PC-9 (cell line): Measurements from ENCODE around the gene ITM2B.

Experiments
- EZH2 ChIP-seq: fragments of 200-600 bp; sonication (generic); IDR thresholded peaks from 2 replicates; pipeline ENCODE4 v1.8.0; 2017; ENCODE audit warnings: antibody characterized with exemption, low read depth
- TF ChIP-seq, protein P1 (sequence below): fragments of 200-600 bp; sonication (generic); conservative IDR thresholded peaks from 2 replicates; pipeline ENCODE4 v1.6.1; 2017; ENCODE audit warnings: mixed run types, antibody characterized with exemption, mild to moderate bottlenecking, moderate library complexity

GRCh38 chr13:48194379-48194754, 38.6 kb upstream of the ITM2B start:
- TF ChIP-seq, protein P1, sequence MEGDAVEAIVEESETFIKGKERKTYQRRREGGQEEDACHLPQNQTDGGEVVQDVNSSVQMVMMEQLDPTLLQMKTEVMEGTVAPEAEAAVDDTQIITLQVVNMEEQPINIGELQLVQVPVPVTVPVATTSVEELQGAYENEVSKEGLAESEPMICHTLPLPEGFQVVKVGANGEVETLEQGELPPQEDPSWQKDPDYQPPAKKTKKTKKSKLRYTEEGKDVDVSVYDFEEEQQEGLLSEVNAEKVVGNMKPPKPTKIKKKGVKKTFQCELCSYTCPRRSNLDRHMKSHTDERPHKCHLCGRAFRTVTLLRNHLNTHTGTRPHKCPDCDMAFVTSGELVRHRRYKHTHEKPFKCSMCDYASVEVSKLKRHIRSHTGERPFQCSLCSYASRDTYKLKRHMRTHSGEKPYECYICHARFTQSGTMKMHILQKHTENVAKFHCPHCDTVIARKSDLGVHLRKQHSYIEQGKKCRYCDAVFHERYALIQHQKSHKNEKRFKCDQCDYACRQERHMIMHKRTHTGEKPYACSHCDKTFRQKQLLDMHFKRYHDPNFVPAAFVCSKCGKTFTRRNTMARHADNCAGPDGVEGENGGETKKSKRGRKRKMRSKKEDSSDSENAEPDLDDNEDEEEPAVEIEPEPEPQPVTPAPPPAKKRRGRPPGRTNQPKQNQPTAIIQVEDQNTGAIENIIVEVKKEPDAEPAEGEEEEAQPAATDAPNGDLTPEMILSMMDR: no peak
- TF ChIP-seq EZH2: no peak
